Activated CD4-positive, alpha-beta T cell treated with anti-CD3 and anti-CD28 coated beads, Interleukin-10, Interleukin-2, amounts not matched to agents 100 ng/mL and 50 ng/mL, durations not matched to agents 16 hours and 8 hours (primary cell): ENCODE measurements around the gene NCOR2.

Experiments
- DNase-seq: peaks from one replicate; pipeline ENCODE4 v3.0.0-alpha.2; 2020

The NCOR2 gene

DNA sequence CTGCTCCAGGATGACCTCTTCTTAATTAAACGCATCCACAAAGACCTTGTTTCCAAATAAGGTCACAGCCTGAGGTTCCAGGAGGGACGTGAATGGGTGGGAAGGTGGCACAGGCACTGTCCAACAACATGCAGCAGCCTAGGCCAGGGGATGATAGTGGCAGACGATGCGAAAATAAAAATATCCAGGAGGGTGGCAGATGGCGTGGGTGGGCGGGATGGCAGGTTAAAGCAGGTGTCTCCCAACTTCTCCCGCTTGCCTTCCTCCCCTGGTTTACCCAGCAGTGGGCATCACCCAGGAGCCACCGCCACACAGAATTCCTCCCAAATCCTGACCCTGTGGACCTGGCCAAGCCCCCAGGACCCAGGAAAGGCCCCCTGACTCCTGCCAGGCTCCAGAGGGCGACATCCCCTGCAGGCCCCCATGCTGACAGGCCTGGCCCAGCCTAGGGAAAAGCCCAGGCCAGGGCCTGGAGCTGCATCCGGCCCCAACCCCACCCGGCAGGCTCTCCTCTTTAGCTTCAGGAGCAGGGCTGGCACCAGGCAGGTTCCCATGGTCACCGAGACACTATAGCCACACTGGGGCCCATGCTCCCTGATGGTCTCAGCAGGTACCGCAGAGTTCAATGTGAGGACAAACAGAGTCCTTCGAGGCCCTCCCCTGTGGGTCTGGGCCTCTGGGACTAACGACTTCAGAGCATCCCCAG, 9.7 kb downstream of the NCOR2 start:
- DNase-seq: no peak

DNA sequence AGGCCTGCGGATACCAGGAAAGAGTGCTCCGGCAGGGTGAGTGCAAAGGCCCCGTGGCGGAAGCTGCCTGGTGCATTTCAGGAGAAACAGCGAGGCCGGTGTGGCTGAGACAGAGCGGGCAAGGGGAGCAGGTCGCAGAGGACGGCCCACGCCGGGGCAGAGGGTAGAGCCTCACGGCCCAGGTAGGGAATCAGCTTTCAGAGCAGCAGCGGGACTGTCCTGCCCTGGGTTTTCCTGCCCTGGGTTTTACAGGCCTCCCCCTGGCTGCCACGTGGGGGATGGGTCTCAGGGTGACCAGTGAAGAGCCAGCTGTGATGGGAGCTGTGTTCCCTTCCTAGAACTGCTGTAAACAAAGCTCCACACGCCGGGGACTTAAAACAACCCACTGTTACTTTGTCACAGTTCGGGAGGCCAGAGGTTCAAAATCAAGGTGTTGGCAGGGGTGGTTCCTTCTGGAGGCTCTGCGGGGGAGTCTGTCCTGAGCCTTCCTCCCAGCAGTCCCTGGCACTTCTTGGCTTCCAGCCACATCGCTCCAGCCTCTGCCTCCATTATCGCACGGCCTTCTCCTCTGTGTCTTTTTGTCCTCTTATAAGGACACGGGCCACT, 10.4 kb downstream of the NCOR2 start:
- DNase-seq: no peak

DNA sequence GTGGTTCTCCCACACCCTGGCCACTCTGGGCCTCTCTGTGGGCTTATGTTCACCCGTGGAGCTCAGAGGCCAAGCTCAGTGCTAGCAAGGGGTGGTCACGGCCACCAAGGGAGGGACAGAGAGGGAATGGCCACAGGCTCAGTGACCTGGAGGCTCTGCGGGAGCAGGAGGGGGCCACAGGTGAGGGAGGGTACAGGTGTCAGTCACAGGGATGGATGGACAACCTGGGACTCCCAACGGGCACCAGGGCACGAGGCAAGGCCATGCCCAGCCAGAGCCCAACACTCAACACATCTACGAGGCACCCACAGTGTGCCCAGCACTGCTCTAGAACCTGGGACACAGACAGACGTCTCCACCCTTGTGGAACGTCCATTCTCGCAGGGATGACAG, 11.3 kb downstream of the NCOR2 start:
- no peak for DNase-seq

DNA sequence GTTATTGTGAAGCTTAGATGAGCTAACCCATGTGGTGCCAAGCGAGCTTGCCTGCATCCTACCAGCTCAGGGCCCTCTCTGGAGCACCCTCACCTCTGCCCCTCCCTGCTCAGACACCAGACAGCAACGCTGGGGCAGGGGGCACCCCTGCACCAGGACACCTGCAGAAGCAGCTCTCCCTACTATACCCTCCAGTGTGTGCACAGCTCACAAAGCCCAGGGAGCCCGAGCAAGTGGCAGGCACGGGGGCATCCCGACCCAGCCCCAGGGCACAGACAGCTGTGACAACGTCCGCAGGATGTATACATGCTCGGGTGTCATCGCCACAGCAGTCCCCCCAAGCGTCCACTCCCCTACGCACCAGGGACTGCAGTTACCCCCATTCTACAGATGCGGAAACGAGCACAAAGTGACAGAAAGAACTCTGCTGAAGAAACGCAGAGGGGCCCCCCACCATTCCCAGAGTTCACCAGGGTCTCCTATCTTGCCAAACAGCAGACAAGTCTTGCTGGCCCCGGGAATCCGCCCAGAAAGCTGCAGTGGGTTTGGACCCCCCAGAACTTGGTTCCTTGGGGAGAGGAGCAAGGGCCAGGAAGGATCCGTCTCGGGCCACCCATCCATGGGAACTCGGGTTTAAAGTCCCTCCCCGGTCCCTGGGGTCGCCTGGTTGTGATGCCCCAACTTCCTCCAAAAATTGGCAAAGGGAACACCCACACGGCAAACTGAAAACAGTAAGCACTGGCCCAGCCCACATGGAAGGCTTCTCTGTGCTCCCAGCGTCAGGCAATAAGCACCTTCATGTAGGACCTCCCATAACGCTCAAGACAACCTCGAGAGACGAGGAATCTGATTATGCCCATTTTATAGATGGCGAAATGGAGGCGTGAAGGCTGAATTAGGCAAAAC, 12.0 kb downstream of the NCOR2 start:
- DNase-seq: no peak

DNA sequence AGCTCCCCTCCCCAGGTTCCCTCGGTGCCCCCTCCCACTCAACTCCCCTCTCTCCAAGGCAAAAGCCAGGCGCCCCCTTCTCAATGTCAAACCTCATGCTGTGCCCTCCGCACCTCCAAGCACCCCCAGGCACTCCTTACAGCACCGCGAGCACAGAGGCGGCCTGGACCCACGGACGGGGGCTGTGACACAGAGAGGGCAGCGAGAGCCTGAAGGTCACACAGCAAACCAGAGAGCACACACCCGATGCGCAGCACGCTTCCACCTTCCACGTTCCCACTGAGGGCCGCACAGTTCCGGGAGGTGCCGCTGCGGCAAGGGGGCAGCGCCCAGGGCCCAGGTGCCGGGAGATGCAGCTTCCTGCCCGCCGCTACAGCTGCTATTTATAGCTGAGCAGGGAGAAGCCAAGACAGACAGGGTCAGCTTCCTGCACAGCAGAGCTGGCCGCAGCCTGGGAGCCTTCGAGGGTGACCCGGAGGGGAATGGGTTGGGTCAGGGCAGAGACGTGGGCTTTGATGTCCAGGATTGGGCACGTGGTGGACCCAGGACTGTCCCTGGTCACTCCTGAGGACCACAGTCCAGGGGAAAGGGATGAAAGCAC, 12.9 kb downstream of the NCOR2 start:
- DNase-seq: no peak

DNA sequence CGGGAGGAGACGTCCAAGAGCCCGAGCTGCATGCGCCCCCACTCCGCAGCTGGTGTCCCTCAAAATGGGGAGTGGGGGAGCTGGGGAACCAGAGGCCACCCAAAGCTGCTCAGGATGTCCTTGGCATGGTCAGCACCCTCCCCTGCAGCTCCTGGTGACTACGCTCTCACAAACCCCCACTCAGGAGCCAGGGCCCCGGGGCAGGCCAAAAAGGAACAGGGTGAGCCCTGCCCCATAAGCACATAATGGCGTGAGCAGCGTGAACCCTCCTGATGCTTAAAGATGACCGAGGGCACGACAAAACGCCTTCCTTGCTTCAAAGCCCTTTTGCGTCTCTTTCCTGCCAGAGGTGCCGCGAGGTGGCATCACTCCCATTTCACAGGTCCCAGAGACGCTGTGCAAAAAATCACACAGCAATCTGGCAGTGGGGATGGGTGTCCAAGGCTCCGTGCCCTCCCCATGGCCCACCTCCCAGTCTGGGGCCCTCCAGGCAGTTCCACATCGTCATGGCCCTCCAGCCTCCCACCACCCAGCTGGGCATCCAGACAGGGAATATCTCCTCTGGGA, 13.5 kb downstream of the NCOR2 start:
- no peak for DNase-seq

DNA sequence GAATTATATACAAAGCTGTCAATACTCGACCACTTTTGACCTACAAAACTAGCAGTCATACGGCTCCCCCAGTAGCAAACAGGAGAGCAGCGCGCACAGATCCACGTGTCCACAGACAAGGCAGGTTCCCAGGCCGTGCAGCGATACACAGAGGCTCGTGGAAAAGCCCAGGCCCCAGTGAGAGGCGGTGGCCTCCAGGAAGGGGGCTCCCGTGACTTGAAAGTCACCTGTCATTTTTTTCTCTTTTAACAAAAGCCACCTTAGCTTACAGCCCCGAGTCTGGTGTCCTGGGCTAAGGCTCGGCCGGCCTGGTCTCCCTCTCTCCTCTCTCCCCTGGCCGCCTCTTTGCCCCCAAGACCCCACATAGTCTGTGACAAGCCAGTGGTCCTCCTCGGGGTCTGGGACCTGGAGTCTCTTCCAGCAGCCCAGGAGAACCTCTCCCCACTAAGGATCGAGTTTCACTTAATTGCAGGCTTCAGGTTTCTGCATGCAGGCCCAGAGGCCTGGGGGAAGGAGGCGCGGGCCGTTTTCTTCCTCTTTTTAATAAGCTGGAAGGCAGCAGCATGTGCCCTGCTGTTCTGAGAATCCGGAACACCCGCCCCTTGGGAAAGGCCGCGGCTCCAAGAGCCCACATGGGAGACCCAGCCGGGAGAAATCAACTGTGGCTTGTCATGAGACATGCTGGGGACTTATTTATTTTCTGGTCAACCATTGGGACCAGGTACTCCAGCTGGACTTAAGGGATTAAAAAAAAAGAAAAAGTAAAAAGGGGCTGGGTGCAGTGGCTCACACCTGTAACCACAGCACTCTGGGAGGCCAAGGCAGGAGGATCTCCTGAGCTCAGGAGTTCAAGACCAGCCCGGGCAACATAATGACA, 15.9 kb downstream of the NCOR2 start:
- DNase-seq: no peak

DNA sequence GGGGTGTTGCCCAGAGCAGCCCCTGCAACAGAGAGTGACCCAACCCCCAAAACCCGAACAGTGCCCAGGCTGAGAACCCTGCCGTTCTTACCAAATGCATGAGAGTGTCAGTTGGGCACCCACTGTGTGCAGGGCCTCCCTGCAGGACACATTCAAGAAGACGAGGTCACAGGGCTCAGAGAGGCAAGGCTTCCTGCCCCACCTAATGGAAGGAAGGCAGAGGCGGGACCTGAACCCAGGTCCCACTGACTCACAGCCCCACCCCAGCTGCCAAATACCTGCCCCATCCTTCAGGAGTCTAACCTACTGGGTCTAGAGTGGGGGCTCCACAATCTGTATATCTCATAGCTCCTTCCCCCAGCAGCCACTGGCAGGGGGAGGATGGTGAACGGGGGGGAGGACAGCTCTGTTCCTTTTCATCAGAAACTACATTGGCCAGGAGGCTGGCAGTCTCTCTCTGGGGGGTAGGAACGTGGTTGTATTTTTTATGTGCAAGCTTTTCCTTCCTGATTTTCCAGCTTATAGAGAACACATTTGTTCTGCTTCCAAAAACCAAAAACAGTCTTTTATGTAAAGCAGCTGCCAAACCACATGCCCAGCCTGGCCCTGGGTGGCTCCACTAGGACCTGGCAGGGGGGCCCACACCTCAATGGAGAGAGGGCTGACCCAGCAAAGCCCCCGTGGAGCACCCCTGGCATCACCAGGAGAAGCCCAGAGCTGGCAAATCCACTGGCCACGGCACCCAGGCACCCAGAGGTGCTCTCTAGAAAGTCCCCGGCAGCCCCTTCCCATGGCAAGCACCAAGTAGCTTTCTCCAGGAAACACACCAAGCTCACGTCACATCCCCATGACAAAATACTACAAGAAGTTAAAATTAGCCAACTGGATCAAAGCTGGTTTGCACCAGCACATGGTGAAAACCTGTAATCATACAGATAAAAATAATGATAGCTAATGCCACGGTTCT, 17.0 kb downstream of the NCOR2 start:
- DNase-seq: no peak

DNA sequence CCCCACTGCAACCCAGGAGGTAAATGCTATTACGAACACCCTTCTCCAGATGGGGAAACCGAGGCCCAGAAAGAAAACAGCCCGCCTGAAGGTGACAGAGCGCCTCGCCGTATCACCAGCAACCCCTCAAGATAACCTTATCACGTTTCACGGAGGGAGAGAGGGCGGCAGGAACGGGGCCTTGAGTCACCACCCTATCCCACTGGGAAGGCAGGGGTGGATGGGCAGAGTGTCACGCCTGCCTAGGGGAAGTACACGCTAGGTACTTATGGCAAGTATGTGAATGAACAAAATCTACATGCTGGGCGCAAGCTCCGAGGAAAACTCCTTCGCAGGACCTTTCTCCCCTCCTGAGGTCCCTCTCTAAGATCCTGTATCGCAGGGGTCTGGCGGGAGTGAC, 17.8 kb downstream of the NCOR2 start:
- no peak for DNase-seq

DNA sequence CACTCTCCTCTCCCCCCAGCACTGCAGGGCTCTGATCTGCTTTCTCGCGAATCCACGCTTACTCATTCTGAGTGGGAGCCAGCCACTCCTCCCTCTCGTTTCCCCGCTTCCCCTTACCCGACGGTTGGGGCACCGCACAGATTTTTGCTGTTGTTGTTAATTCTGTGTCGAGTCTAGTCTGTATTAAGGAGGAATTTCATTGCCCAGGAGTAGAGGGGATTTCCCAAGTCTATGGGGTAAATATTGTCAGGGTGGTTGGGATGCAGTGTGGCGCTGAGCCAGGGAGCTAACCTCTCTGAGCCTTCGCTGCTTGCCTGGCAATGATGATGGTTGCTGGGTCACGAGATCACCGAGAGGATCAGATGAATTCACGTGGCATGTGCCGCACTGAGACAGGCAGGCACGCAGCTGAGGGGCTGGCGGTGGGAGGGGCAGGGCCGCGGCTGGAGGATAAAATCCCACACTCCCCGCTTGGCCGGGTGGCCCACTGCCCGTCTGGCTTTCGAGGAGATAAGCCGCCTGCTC, 18.5 kb downstream of the NCOR2 start:
- DNase-seq: peak; percentile 43

DNA sequence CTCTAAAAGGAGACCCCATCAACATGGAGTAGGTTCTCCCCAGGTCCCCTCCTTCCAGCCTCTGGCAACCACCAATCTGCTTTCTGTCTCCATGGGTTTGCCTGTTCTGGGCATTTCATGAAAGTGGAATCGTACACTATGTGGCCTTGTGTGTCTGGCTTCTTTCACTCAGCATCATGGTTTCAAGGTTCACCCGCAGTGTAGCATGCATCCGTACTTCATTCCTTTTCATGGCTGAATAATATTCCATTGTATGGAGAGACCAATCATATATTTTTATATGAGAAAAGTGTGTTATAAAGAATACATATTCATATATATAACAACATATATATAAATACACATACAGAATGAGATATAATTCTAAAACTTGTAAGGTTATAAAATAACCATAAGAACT, 19.8 kb downstream of the NCOR2 start:
- no peak for DNase-seq

DNA sequence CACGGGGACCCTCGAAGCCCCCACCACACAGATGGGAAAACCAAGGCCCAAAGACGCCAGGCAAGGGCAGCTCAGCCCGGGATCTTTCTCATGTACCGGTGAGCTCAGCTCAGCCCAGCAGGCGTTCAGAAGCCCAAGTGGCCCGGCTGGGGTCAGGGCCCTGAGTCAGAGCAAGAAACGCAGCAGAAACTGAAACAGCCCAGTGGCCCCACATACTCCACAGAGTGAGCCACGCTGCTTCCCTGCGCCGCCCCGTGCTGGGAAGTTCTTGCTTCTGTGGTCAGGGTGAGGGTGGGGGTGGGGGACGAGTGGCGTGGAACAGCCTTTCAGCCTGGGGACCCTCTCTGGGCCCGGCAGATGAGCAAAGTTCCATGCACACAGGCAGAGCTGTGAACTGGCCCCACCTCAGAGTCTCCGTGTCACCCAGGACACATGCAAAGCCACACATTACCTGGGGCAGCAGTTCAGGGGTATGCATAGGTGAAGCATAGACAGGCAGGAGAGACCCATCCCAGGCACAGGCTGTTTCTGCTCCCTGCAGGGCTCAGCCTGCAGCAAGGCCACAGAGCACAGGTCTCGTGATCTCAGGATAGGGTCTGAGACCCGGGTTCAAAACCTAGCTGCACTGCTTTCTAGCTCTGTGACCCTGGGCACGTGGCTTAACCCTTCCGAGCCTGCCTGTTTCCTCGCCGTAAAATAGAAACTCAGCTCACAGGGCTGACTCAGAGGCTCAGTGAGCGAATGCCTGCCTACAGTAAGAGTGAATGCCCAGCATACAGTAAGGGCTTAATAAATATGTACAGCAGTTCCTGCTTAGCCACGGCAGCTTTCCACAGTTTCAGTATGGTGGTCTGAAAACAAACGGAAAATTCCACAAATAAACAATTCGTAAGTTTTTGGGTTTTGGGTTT, 21.6 kb downstream of the NCOR2 start:
- peak; percentile 94 for DNase-seq

DNA sequence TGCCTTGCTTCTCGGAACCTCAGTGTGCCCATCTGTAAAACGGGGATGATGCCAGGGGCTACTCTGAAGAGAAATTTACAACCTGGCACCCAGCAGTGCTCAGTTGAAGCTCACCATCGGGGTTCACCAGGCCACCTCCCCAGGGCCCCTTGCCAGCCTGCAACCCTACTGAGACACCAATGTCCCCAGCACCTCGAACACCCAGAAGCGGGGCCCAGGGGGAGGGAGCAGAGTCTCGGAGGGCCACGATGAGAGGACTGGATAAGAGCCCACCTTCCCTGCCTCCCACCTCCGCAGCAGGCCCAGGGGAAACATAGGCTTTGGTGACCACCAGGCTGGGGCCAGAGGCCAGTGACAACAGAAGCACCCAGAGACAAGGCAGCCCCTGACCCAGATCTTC, 22.4 kb downstream of the NCOR2 start:
- DNase-seq: no peak

DNA sequence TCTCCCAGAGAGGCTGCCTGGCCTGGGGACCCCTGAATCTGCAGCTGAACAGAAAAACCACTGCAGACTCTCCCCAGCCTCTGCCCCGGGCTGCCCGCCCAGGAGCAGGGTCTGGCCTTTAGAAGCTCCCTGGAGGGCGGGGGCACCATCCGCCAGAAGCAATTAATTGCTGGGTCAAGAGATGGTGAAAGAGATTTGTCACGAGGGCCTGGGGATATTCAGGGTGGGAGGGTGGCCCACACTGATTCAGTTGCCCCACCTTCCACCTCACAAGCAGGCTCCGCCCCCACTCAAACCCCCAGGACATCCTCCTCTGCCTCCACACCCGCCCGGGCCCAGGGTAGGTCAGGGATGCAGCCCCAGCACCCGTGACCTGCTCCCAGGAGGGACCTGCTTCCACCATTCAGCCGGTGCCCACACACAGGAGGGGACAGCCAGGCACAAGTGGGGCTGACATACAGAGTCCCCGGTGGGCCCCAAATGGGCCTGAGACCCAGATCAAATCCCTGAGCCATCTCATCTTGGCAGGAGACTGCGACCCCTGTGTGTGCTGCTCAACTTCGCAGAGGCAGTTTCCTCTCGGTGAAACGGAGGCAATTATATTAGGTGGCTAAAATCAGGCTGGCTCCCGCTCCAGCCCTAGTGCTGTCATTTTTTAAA, 23.0 kb downstream of the NCOR2 start:
- no peak for DNase-seq

DNA sequence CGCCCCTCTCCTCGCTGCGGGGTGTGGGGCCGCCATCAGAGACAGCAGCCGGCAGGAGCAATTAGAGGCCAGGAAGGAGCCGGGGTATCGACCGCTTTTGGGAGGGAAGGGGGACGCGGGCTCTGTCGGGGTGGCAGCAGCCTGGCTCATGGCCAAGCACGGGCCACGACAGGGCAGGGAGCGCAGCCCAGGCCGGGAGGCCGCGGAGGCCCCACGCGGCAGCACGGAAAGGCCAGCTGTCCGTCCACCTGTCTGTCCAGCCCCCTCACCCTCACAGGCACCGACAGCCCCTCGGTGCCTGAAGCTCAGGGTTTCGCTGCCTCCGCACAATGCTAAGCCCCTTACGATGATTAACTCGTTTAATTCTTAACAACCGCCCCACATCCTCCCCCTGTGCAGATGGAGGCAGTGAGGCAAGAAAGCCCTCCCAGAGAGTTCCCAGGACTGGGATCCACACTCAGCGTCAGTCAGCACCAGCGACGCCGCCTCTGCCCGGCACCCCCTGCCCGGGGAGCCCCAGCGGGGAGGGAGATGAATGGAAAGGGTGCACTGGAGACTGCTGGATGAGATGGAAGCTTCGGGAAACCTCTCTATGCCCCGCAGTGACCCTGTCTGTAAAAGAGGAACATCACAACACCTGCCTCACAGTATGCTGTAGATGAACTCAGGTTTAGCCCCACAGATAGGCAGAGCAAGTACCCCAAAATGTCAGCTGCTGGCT, 23.7 kb downstream of the NCOR2 start:
- no peak for DNase-seq

DNA sequence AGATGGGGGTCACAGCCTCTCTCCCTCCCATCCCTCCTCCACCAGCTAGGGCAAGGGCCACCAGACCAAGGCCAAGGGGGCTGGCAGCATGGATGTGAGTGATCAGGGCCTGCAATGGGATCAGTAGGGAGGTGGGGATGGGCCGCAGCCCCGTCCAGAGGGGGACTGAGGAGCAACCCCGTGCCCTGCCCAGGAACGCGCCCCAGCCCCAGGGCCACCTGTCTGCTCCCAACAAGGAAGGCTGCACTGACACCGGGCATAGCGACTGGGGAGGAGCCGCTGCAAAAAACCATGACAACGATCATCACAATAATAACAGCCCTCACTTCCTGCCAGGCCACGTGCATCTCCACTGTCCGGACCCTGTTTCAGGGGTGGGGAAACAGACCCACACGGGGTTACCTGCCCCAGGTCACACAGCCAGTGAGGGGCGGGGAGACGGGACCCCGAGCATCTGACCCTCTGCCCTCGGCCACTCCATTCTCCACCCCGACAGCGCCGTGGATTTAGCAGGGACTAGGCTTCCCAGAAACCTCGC, 24.3 kb downstream of the NCOR2 start:
- DNase-seq: peak; percentile 24

DNA sequence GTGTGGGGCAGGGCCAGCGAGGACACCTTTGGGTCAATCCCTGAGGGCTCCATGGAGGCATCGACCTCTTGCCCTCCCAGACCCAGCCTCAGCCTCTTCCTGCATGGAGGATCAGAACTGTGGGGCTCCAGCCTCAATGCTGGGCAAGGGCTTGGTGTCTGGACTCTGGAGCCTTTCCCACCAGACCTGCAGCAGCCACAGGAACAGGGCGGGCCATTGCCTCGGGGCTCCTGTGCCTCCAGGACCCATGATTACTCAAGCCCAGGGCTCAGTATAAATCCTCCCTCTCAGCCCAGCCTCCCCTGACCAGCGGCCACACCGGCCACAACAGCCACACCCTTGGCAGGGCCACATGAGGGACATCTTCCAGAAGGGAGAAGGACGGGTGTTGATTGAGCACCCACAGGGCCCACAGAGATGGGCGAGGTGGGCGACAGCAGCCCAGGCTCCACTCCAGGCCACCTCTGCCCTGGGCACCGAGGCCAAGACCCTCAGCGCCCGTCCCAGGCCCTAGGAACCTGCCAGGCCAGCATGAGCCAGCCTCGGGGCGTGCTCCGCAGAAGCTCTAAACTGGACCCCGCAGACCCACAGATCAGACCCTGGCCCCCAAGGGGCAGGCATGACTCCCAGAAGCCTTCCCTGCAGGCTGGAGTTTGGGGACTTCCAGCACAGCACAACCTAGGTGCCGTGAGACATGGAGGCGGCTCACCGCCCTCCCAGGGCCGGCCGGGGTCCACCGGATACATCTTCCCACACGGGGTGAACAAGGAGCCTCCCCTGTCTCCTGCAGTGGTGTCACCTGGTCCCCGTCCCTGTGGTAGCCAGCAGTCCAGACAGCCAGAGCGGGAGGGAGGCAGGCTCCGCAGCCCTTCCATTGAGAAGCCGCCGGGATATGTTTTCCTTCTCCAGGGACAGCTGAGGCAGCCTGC, 25.1 kb downstream of the NCOR2 start:
- DNase-seq: no peak
